PFSK-1 (cell line): ENCODE results near the gene SCRT2.

Source experiments
- POLR2AphosphoS5 ChIP-seq: IDR thresholded peaks from 2 replicates; pipeline ENCODE4 v1.6.1; 2012; ENCODE audit warnings: low read depth, mild to moderate bottlenecking, control low read depth, low read length, moderate library complexity
- SIN3A ChIP-seq: IDR thresholded peaks from 2 replicates; pipeline ENCODE4 v1.6.1; 2012; ENCODE audit warnings: mild to moderate bottlenecking, low read length, moderate library complexity, borderline replicate concordance; ENCODE audit not compliant: insufficient read depth

GRCh38 chr20:655726-656624 lies 19.6 kb downstream of the SCRT2 start:
- TF ChIP-seq SIN3A, result no peak
- TF ChIP-seq POLR2AphosphoS5, result no peak
